DMS114 treated with DMSO at 0.1 percent for 48 hours (cell line): Measurements from ENCODE around the gene ABCA1.
"Not testable (repeated sequence)": the region's sequence is repeated elsewhere in the genome, so short reads cannot be mapped to it uniquely, and the experiment has no call there.

ENCODE experiments used
- DNase-seq: peaks from one replicate; lab custom pipeline; 2025; ENCODE audit not compliant: unreplicated experiment; lab: John Stamatoyannopoulos, UW

Gene ABCA1

DNA sequence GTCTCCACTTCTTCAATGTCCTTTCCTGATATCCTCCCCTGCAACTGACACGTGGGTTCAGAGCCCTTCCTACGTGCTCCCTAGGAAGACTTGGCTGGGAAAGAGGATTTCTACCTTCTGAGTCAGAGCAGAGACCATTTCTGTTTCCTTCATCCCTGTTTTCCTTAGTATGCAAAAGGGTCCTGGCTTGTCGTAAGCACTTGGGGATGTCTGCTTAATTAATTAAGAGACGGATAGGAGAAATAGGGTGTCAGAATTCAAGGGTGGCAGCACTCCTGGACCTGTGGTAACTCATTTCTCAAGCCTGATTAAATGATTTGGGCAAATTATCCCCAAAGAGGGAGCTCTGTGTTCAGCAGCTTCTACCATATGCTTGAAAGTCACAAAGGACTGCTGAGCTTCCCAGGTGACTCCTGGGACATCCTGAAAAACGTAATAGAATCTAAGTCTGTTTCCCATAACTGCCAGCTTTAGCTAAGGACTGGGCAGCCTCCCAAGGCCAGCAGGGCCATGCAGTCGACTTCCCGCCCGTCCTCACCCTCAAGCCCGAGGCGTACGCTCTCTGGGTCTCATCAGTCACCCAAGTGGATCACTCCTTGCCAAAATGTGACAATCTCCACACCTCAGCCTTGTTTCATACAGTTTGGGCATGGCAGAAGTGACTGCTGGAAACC is 20.5 kb downstream of the ABCA1 start:
- DNase-seq = no peak

DNA sequence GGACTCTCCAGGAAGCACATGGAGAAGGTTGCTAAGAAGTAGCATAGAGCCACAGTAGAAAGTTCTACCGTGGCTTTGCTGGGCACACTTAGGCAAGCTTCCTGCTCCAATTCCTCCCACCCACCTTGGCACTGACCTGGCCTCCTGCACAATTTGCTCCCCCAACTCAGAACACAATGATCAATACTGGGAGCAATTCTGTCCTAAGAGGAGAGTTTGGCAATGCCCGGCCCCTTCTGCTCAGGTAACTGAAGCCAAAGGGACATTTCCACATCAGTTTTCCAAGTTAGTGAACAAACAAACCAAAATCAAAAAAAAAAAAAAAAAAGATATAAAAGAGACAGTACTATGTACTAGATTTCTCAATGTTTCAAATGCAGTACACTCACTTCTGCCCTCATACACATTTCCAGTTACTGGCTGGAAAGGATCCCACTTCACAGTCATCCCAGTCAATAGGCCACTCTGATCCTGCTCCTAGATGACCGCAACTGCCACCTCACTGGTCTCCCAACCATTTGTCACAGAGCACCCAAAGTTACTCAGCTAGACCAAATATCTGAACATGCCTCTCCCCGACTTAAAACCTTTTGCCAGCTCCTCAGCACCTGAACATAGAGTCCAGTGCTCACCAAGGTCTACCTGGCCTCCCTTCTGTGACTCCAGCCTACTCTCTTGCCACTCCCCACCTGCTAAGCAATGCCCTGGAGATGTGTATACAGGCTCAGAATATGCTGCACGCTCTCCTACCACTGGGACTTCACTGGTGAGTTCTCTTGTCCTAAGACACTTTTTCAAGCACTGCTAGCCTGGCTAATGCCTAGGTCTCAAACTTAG is 21.3 kb downstream of the ABCA1 start:
- no peak for DNase-seq

DNA sequence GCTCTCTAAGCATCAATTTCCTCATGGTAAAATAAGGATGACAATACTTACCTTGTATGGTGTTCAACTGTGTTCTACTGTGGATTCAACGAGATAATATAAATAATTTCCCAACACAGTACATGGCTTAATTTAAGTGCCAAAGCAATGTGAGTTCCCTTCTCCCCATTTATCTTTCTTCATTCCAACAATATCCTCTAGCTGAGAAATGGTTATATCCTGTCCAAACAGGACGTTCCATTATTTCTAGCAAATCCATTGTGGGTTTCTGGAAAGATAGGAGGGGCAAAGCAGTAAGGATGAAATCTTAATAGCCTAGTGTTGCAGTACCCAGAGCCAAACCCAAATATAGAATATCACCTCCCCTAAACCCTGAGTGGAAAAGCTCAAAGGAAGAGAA is 22.0 kb downstream of the ABCA1 start:
- no peak for DNase-seq

DNA sequence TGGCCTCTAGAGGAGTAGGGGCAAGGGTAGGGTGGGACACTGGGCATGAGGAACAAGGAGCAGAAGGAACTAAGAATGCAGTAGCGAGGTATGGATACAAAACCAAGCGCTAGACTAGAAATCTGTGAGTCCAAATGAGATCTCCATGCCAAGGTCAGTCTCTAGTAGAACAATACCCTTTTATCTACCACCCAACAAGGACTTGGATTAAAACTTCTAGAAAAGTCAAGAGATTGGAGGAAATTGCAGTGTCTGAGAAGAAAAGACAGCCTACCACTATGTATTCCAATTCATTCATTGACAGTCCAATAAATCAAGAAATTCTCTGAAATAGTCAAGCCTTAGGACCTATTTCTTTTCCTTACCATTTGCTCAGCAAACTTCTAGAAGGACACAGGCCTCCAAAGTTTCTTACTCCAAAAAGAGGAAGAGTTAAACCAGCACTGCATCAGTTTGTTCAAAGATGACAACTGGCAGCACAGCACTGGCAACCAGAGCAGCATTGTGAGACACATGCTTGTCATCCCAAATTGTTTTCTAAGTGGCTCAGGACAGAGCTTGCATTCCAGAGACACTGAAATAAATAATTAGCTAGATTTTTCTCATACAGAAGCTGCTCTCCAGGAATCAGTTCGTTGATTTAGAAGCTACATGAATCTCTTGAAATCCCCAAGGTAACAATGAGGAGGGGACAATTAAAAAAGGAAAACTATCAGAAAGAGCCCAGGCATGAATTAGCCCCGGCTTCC is 22.6 kb downstream of the ABCA1 start:
- no peak for DNase-seq

DNA sequence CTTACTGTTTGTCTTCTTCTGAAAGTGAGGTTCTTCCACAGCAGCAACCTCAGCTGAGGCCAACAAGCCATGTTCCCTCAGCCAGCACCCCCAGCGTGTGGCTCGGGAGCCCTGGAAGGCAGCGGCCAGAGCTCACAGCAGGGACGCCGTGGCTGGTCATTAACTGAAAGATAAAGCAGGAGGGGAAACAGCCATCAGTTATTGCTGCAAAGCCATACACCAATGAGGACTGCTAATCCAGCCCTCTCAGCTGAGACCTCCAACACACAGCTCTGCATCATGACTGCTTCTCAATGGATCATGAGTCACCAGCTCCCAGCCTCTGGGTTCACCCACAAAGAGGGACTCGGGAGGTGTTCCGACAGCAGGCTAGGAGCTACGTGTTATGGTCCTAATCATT is 24.3 kb downstream of the ABCA1 start:
- no peak for DNase-seq

DNA sequence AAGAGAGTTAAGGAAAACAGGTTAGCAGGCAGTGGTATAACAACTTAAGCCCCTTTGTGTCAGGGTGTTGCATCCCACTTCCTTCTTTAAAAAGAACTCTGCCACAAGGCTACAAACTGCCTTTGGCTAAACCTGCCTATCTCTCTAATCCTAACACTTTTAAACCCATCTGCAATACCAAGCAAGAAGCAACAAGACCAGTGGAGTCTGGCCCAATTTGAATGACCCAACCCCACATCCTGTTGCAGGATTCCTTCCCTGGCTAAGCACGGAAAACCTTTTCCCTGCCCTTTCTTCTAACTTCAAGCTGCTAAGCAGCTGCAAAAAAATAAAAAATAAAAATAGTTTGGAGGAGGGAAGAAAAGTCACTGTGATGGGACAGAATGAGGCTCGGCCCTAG is 27.1 kb downstream of the ABCA1 start:
- DNase-seq = no peak

DNA sequence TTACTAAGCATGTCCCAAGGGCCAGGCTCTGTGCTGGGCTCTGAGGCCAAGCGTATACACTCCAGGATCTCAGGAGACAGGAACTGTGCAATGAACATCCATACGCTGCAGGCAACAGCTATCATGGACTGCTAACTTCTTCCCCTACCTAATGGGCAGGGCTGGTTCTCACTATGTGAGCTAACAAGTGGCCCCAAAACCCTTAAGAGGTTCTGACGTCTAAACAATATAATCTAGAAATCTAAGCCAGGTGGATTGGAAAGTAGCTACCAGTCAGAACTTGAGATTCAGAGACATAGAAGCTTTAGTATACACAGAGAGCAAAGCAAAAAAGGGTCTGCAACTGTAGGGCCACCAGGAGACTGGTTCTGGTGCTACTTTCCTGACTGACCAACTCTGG is 27.6 kb downstream of the ABCA1 start:
- DNase-seq = no peak

DNA sequence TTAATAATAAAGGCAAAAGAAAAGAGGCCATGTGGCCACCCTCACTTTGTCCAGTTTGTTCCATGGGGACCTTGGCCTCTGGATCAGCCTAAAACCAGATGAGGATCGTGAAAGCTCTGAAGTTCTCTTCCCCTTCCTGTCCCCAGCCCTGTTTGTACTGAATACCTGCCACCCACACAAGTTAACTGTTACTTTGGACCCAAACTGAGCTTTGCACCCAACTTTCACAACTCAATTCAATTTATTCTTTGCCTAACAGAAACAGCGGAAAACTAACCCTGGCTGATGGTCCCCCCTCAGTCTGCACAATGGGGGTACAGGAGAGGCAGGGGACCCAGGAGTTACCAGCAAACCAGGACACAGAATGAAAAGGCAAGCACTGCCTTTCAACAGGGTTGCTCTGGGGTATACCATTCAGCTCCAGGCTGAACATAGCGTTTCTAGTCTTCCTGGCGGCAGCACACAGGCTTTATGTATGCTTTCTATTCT is 28.2 kb downstream of the ABCA1 start:
- no peak for DNase-seq

DNA sequence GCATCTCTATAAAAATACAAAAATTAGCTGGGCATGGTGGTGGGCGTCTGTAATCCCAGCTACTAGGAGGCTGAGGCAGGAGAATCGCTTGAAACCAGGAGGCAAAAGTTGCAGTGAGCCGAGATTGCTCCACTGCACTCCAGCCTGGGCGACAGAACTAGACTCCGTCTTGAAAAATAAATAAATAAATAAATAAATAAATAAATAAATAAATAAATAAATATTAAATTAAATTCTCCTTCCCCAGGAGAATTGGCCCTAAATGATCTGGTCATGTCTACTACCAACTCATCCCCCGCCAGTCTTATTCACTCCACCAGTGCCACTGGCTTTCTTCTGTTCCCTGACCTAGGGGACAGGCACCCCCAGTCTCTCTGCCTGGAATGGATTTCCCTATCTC is 29.6 kb downstream of the ABCA1 start:
- not testable (repeated sequence) for DNase-seq

DNA sequence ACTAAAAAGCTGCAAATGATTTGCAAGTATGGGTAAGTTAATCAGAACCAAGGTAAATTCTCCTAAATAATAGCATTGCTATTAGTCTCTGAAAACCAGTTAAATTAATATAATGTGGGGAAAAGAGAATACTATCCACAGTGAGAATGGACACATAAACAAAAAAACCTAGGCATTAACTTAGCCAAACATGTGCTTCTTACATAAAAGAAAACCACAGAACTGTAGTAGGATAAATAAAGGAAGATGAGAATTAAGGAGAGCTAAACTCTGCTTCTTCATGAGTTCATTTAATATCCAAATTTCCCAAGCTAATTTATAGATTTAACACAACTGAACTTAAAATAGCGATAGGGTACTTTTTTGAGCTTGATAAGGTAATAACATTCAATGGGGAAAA is 31.8 kb downstream of the ABCA1 start:
- no peak for DNase-seq

DNA sequence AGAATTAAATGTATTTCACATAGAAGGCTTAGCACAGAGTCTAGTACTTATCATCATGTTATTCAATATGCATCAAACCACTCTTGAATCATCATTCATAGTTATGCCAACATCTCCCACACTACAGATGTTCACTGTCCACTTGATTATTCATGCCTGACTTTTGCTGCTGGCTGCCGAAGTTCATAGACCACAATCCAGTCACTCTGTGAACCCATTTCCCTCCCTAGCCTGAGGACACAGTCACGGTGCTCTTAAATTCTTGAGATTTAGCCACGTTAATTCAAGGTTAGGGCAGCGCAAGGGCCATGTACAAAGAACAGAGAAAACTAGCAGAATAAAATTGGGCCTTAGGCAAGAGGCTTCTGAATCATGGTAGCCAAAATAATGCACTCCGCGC is 32.4 kb downstream of the ABCA1 start:
- no peak for DNase-seq

DNA sequence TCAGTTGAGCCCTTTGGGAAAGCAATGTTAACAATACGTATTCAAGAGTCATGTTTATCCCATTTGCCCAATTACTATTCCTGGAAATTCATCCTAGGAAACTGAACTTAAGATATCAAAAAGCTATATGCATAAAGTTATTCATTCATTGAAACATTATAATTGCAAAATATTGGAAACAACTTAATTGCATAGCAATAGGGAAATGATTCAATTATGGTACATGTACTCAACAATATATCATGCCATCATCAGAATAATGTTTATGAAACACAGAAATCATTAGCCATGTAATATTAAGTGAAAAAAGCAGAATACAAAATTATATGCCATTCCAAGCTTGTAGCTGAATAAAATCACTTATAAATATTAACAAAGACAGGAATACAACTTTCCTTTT is 35.3 kb downstream of the ABCA1 start:
- no peak for DNase-seq

DNA sequence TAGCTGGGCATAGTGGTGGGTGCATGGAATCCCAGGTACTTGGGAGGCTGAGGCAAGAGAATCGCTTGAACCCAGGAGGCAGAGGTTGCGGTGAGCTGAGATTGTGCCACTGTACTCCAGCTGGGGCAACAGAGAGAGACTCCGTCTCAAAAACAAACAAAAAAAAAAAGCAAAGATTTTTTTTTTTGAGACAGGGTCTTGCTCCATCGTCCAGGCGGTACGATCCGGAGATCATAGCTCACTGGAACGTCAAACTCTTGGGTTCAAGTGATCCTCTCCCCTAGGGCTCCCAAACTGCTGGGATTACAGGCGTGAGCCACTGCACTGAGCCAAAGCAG is 37.6 kb downstream of the ABCA1 start:
- no peak for DNase-seq

DNA sequence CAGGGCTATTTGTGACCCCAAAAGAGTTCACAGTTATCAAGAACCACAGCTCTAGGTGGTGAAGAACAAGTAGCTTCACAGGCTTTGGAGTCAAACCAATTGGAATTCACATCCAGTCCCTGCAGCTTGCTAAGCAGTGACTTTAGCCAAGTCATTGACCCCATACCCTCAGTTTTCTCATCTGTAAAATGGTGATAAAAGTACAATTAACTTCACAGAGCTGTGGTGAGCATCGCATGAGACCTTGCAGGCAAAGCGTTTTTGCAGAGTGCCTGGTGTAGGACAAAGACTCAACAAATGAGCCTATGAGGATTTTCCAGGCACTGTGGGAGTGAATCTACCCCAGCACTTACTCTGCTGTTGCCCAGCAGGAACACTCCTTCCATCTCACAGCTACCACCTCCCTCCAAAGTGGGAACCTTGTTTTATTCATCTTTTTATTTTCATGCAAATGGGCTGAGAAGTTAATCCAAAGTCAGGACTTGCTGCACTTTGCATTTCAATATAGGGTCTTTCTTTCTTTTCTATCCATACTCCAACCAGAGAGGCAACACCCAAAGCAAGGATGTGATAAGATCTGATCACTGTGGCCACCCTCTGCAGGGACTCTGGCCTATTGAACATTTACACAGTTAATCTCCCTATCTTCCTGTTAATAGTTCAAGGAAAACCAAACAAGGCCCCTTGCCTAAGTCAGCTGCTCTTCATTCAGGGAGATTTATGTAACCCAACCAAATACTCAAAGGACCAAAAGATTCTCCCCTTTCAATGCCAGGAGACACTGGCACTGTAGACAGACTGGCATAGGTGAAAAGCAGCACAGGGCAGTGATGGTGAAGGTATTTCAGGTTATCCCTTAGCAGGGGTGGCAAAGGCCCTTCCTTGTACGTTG is 41.9 kb downstream of the ABCA1 start:
- DNase-seq = no peak

DNA sequence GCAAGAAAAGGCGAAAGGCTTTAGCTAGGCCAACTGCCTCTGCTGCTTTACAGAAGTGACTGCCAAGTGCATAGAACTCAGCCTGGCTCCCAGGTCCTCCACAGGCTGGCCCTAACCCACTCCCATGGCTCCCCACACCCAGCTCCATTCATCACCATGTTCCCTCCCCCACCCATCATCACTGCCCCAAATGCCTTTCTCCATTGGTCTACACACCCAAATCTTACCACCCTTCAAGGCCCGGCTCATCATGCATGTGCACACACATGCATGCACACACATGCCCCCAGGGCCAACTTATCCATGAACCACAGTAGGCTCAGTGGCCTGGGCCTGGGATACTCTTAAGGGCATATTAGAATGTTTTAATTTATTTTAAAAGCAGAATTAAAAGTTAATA is 44.8 kb downstream of the ABCA1 start:
- no peak for DNase-seq

DNA sequence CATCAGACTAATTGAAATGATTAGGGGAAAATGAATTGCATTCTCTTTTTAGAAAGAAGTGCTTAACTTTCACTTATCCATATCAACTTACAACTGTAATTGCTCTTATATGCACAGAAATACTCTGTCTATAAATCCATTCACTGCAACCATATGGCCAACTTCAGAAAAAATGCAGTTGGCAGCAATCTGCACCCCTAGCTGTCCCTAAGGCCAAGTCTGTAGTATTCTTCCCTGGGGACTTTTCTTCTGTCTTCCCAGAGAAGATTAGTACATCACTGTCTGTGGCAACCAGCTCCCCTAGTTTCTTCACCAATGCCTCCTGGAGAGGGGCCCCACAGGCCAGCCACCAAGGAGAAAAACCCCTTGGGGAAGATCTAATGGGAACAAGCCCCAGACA is 45.4 kb downstream of the ABCA1 start:
- DNase-seq = no peak

DNA sequence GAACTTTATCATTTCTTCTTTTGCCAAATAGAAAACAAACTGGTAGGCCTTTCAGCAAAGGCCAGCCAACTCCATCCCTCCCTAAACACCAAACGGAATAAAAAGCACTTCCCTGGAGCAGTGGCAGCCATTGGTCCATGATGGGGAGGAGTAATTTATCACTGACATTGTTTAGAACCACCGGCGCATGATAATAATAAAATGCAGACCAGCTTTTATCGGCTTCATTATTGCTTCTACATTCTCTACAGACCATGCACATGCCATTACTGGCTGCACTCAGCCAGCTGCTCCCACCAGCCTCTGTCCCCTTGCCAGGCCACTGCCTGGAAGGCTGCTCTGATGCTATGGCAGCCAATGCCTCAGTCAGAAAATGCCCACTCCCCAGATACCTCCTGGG is 45.9 kb downstream of the ABCA1 start:
- no peak for DNase-seq

DNA sequence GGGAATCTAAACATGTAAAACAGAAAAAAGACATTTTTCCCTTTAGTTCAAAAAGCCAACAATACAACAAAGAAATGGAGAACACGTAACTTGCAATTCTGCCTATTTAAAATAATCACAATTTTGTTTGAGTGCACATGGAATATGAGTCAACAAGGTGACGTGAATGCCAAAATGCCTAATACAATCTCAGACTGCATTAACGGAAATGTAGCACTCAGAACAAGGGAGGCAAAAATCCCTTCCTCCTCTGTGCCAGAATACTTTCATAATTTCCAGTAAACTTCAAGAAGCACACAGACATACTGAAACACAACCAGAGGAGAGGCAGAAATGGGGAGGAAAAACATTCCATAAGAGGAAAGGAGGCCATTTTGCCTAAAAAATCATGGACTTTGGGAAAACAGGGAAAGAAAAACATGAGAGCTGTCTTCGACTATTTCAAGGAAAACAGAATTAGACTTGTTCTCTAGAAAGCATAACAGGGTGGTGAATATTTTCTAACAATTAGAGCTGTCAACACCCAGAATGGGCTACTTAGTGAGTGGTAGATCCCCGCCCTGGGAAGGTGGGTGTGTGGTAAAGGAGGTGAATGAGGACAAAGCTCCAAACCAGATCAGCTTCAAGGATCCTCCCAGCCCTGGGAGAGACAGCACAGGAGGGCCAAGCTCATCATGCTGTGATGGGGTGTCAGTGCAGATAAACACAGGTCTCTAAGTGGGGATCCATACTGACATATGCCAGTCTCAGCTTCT is 48.2 kb downstream of the ABCA1 start:
- DNase-seq = no peak

DNA sequence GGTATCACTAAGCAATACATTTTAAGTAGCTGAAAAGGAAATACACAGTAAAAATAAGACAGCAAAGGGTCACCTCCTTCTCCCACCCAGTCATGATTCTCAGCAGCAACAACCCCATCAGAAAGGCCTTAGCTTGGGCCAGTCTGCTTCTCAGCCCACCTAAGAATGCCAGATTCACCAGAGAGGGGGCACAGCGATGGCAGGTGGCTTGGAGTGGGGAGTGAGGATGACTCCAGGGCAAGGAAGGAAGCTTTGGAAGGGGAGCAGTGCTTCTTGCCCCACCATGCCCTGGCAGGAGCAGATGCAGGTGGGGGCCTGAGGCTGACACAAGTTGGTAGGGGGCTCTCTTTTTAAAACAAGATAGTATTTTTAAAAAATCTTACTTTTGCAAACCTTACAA is 51.4 kb downstream of the ABCA1 start:
- DNase-seq = no peak

DNA sequence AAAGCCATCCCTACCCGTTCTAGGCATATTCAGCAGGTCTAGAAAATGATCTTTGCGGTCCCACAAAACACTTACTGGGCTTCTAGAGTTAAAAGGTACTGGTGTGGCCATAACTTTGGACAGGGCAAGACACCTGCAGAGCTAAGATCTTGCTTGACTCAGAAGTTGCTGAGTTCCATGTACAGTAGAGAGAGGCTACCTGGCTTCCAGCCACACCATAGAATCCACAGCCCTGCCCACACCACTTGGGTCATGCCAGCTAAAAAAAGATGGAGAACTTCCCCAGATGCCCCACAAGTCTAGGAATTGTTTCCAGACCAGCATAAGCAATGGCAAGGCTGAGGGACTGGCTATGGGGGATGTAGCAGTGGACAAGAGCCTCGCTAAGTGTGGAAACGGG is 52.1 kb downstream of the ABCA1 start:
- no peak for DNase-seq
